ENCODE results near the gene GJB1.
"Not testable (repeated sequence)": the region's sequence is repeated elsewhere in the genome, so short reads cannot be mapped to it uniquely, and the experiment has no call there.

Gene GJB1

GRCh38 chrX:71256051-71256450, 33.0 kb downstream of the GJB1 start:
- DNase-seq (ENCODE audit: low spot score) = no peak

GRCh38 chrX:71256856-71257255, 33.8 kb downstream of the GJB1 start:
- DNase-seq (ENCODE audit: low spot score) = no peak

- DNase-seq (ENCODE audit: low spot score) = not testable (repeated sequence)
Measured at GRCh38 chrX:71268624-71269023, 45.6 kb downstream of the GJB1 start.

DNA sequence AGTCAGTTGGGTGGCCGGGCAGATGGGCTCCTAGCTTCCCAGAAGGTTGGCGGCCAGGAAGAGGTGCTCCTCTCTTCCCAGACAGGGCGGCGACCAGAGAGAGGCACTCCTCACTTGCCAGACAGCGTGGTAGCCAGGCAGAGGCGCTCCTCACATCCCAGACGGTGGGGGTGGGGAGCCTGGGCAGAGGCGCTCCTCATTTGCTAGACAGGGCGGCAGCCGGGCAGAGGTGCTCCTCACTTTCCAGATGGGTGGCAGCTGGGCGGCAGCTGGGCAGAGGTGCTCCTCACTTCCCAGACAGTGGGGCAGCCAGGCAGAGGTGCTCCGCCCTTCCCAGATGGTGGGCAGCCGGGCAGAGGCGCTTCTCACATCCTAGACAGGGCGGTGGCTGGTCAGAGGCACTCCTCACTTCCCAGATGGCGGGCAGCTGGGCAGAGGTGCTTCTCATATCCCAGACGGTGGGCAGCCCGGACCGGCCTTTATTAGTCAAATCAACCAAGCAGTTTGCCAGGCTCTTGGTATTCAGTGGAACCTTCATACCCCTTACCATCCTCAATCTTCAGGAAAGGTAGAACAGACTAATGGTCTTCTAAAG, 46.9 kb downstream of the GJB1 start:
- no peak for DNase-seq (ENCODE audit: low spot score)

GRCh38 chrX:71272313-71272712, 49.3 kb downstream of the GJB1 start:
- not testable (repeated sequence) for DNase-seq (ENCODE audit: low spot score)
